HG02981 (cell line): ENCODE measurements around the gene MPZL3.
"Not testable (repeated sequence)": the region's sequence is repeated elsewhere in the genome, so short reads cannot be mapped to it uniquely, and the experiment has no call there.

Experiments used
- ATAC-seq: cut with Tn5 transposase; IDR thresholded peaks from one replicate; pipeline ENCODE4 v1.9.1; 2021; ENCODE audit warnings: mild to moderate bottlenecking, moderate library complexity; ENCODE audit not compliant: unreplicated experiment

MPZL3 gene

DNA sequence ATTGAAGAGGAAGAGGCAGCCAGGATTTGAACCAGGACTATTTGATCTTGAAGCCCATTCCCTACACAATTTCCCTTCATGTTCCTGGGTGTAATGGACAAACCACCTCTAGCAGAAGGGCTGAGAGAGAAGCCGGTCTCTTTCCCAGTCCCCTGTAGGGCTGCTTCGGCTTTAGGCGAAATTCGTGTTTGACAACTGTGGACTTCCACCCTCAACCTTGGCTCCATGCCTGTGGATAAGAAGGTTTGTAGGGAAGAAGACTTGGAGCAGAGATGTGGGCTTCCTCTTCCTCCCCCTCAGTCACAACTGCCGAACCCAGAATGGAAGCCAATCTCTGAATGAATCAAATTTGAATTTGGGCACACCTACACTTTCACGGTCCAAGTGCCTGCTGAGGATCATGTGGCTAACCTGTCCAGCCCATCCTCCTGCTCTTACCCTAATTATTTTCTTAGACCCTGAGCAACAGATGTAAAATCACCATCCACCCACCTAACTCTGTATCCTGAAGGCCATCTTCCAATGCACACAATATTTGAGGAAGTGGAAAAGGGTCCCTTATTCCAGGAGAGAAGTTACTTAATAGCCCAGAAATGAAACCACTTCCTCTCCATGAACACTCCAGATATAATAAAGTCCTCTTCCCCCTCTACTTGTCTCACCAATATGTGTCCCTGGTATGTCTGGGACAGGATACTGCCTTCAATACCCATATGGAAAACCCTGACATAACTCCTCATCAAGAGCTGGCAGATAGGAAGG is 65.6 kb downstream of the MPZL3 start:
- ATAC-seq, result no peak

DNA sequence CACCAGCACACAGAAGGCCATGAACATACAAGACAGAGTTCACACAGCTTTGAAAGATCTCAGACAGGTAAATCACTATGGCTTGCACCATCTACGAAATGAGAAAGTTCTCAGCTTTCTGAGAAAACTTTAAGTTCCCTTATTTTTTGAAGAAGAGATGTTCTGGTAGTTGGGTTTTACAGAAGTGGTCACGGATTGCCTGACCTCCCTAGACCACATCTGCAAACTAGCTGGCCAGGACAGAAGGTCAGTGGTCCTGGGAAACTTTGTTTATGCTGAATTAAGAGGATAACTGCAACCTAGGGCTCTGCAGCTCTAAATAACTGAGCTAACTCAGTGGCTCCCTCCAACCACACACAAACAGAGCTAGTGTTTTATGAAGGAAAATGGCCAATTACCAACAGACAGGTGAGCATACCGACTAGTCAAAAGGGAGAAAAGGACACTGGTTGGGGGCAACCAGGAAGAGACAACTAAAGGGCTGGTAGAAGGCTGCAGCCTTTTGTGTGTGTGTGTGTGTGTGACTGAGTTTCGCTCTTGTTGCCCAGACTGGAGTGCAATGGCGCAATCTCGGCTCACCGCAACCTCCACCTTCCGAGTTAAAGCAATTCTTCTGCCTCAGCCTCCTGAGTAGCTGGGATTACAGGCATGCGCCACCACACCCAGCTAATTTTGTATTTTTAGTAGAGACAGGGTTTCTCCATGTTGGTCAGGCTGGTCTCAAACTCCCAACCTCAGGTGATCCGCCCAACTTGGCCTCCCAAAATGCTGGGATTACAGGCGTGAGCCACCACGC is 67.2 kb downstream of the MPZL3 start:
- no peak for ATAC-seq

DNA sequence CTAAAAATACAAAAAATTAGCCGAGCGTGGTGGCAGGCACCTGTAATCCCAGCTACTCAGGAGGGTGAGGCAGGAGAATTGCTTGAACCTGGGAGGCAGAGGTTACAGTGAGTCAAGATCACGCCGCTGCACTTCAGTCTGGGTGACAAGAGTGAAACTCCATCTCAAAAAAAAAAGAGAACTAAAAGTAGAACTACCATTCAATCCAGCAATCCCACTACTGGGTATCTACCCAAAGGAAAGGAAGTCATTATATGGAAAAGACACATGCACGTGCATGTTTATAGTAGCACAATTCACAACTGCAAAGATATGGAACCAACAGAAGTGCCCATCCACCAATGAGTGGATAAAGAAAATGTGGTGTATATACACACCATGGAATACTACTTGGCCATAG is 68.5 kb downstream of the MPZL3 start:
- ATAC-seq, result not testable (repeated sequence)

DNA sequence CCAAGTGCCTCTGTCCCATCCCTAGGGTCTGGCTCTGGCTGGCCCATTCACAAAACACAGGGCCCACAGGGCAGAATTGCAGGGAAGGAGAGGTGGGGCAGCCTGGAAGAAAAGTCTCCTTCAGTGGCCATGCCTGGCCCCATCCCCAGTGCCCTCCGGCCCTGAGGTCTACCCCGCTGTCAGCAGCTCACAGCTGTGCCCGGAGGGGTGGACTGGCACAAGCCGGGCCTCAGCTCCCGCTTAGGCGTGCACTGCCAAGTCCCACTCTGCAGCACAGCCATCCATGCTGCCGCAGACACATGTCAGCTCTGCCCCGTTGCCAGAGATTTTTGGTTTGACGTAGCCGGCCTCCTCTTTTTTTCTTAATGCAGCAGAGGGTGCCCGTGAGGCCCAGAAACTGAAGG is 71.9 kb downstream of the MPZL3 start:
- ATAC-seq, result no peak

DNA sequence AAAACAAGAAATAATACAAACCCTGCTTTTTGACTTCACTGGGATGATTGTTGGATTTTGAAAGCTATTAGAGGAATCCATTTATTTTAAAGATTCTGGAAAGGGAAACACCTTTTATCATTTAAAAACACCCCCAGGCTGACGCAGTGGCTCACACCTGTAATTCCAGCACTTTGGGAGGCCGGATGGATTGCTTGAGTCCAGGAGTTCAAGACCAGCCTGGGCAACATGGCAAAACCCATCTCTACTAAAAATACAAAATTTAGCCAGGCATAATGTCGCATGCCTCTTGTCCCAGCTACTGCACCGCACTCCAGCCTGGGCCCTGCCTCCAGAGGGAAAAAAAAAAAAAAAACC is 75.4 kb downstream of the MPZL3 start:
- no peak for ATAC-seq
